GM12878 (cell line): ENCODE results near the gene FLT1. TPM values are rescaled to one million over a fixed set of nuclear protein-coding genes. Genes with fewer than 3 reads are reported as not detected.

Source experiments
- ATAC-seq: fragments of 200-7000 bp; cut with Tn5 transposase; 3 replicates; pipeline ENCODE4 v1.9.1; 2020; ENCODE audit warnings: mild to moderate bottlenecking, moderate library complexity
- BruUV-seq: library from RNA; stranded (reverse); fragments of 400-500 nt; replicated peaks from 2 replicates; lab custom pipeline; 2021; lab: Mats Ljungman, UMichigan
- CTCF ChIA-PET: fragments of 300-600 bp; sonication (Branson Sonifier 250); formaldehyde crosslinking; extraction: SDS; loops from one replicate; lab custom pipeline; 2021; ENCODE audit warnings: inconsistent platforms; lab: Yijun Ruan, JAX
- POLR2A ChIA-PET: fragments of 350-600 bp; formaldehyde crosslinking; extraction: SDS; loops from one replicate; lab custom pipeline; 2021; ENCODE audit warnings: inconsistent platforms; lab: Charles Lee
- RAD21 ChIA-PET: fragments of 300-600 bp; sonication (Branson Sonifier 250); formaldehyde crosslinking; loops from one replicate; lab custom pipeline; 2023; ENCODE audit warnings: antibody characterized with exemption; ENCODE audit not compliant: unreplicated experiment; lab: Charles Lee
- SMC1A ChIA-PET: fragments of 300-600 bp; sonication (Branson Sonifier 250); formaldehyde crosslinking; loops from one replicate; lab custom pipeline; 2023; ENCODE audit not compliant: unreplicated experiment, uncharacterized antibody; lab: Charles Lee
- DNase-seq: peaks from one replicate; pipeline ENCODE4 v3.0.0-alpha.2; 2011; ENCODE audit warnings: low read depth, low spot score
- FAIRE-seq: peaks from 3 replicates; lab custom pipeline; 2011; peaks lifted over from hg19 to GRCh38; lab: Jason Lieb, UNC
- H2AFZ ChIP-seq: 2 replicates; pipeline ENCODE4 v1.6.0; 2011; ENCODE audit warnings: low read depth, low read length, control low read depth; ENCODE audit not compliant: control insufficient read depth
- H3K27ac ChIP-seq: 2 replicates; pipeline ENCODE4 v1.5.1; 2011; ENCODE audit warnings: control low read depth; ENCODE audit not compliant: control insufficient read depth, insufficient read depth
- H3K27me3 ChIP-seq, 2 experiments: replicated peaks in 1 of 2; 2 replicates each; pipeline versions ENCODE4 v1.6.0 to v1.6.1; 2011; ENCODE audit warnings: low read length in 1 of 2; ENCODE audit not compliant: control insufficient read depth in 2 of 2, insufficient read depth in 2 of 2
- H3K36me3 ChIP-seq, 2 experiments: 2 replicates each; pipeline ENCODE4 v1.5.1; 2011; ENCODE audit warnings: low read length in 1 of 2; ENCODE audit not compliant: control insufficient read depth in 2 of 2, insufficient read depth in 2 of 2
- H3K4me1 ChIP-seq: 2 replicates; pipeline ENCODE4 v1.6.1; 2011; ENCODE audit warnings: mild to moderate bottlenecking, low read length, moderate library complexity, mixed read lengths; ENCODE audit not compliant: control insufficient read depth, insufficient read depth
- H3K4me2 ChIP-seq: 2 replicates; pipeline ENCODE4 v1.6.0; 2011; ENCODE audit warnings: control low read depth; ENCODE audit not compliant: control insufficient read depth, insufficient read depth
- H3K4me3 ChIP-seq: fragments of 200-600 bp; sonication (generic); 2 replicates; pipeline ENCODE4 v1.5.1; 2016
- H3K79me2 ChIP-seq: 2 replicates; pipeline ENCODE4 v1.6.0; 2011; ENCODE audit warnings: low read length; ENCODE audit not compliant: control insufficient read depth, insufficient read depth
- H3K9ac ChIP-seq: 2 replicates; pipeline ENCODE4 v1.8.0; 2011; ENCODE audit warnings: low read length, control low read depth, mixed read lengths; ENCODE audit not compliant: control insufficient read depth, insufficient read depth
- H3K9me3 ChIP-seq: replicated peaks from 3 replicates; pipeline ENCODE4 v1.5.1; 2011; ENCODE audit warnings: mild to moderate bottlenecking, low read length; ENCODE audit not compliant: control insufficient read depth, insufficient read depth
- H4K20me1 ChIP-seq: 2 replicates; pipeline ENCODE4 v1.6.0; 2011; ENCODE audit not compliant: control insufficient read depth, insufficient read depth
- BACH1 ChIP-seq: fragments of 450-650 bp; IDR thresholded peaks from 2 replicates; pipeline ENCODE4 v1.6.1; 2017; ENCODE audit warnings: mild to moderate bottlenecking, borderline replicate concordance
- CHD1 ChIP-seq: IDR thresholded peaks from 2 replicates; pipeline ENCODE4 v1.6.1; 2012; ENCODE audit warnings: low read depth, low read length, improper control_type of control experiment
- ETV6 ChIP-seq, 2 experiments: fragments of 450-650 bp in 1 of 2; IDR thresholded peaks in 1 of 2; conservative IDR thresholded peaks in 1 of 2; 2 replicates each; pipeline ENCODE4 v1.6.1; 2014; ENCODE audit warnings: antibody characterized with exemption in 1 of 2, borderline replicate concordance in 1 of 2, low read depth in 1 of 2, mild to moderate bottlenecking in 1 of 2, moderate library complexity in 1 of 2
- IKZF2 ChIP-seq, 2 experiments: fragments of 450-650 bp; IDR thresholded peaks; 2 replicates each; pipeline ENCODE4 v1.6.1; 2017; ENCODE audit warnings: mild to moderate bottlenecking in 2 of 2, moderate library complexity in 2 of 2
- IRF4 ChIP-seq: IDR thresholded peaks from 2 replicates; pipeline ENCODE4 v1.6.1; 2011; ENCODE audit warnings: low read depth, low read length
- SIX5 ChIP-seq: IDR thresholded peaks from 2 replicates; pipeline ENCODE4 v1.6.1; 2011; ENCODE audit warnings: mild to moderate bottlenecking, low read depth, low read length, moderate library complexity; ENCODE audit not compliant: severe bottlenecking
- SPI1 ChIP-seq: IDR thresholded peaks from 2 replicates; pipeline ENCODE4 v1.6.1; 2011; ENCODE audit warnings: low read depth, mild to moderate bottlenecking, low read length, moderate library complexity, borderline replicate concordance; ENCODE audit not compliant: insufficient read depth
- YBX1 ChIP-seq: fragments of 450-650 bp; IDR thresholded peaks from 2 replicates; pipeline ENCODE4 v1.6.1; 2016; ENCODE audit warnings: antibody characterized with exemption
- ZNF217 ChIP-seq: fragments of 450-650 bp; IDR thresholded peaks from 2 replicates; pipeline ENCODE4 v1.6.1; 2017; ENCODE audit warnings: antibody characterized with exemption, mild to moderate bottlenecking
- ZSCAN29 ChIP-seq: fragments of 450-650 bp; IDR thresholded peaks from 2 replicates; pipeline ENCODE4 v1.6.1; 2017; ENCODE audit warnings: mild to moderate bottlenecking, moderate library complexity
- WGBS: methylation state at CpG from one replicate; pipeline ENCODE4 v1.1.6; 2016; ENCODE audit warnings: low lambda C conversion rate; ENCODE audit not compliant: insufficient replicate concordance, insufficient coverage; ENCODE audit errors: missing lambda C conversion rate; 5-methylcytosine and 5-hydroxymethylcytosine counted together
- in situ Hi-C: fragments of 300-500 bp; cut with MboI; formaldehyde crosslinking; loops from 9 replicates; pipeline ENCODE4 v1.14.3; 2018; ENCODE audit warnings: mixed read lengths
- intact Hi-C: fragments of 100-400 bp; cut with micrococcal nuclease; formaldehyde crosslinking; loops from one replicate; pipeline ENCODE4 v1.14.2; 2022; ENCODE audit not compliant: unreplicated experiment
- polyA plus RNA-seq, 11 experiments: library from polyadenylated mRNA; depleted of rRNA in 4 of 11; unstranded in 6 of 11; stranded (reverse) in 5 of 11; fragments of >200 nt; fragmentation: Nextera tagmentation in 4 of 11; fragmentation: Illumina TruSeq in 1 of 11; extraction: Ambion mirVana in 4 of 11; extraction: Trizol in 1 of 11; gene quantifications; 1 replicate in 1 of 11; 2 replicates in 10 of 11; pipeline versions ENCODE4 v1.2.1 to v1.2.3, GENCODE V29; 2011 to 2016; ENCODE audit warnings: inconsistent platforms in 2 of 11, missing spikeins in 2 of 11, low read depth in 1 of 11
- total RNA-seq, 4 experiments: library from RNA; depleted of rRNA in 3 of 4; stranded (reverse); fragments of >200 nt in 3 of 4; fragmentation: Illumina TruSeq in 1 of 4; extraction: Trizol in 1 of 4; gene quantifications; 2 replicates each; pipeline versions ENCODE4 v1.2.1 to v1.2.3, GENCODE V29; 2013 to 2021
- TF ChIP-seq, protein P1 (sequence below): IDR thresholded peaks from 2 replicates; pipeline ENCODE4 v1.6.1; 2012; ENCODE audit warnings: low read depth, low read length, improper control_type of control experiment
- TF ChIP-seq, protein P2 (sequence below): fragments of 450-650 bp; IDR thresholded peaks from 2 replicates; pipeline ENCODE4 v1.6.1; 2016; ENCODE audit warnings: mild to moderate bottlenecking, moderate library complexity, borderline replicate concordance

The FLT1 gene
- total and polyA plus RNA-seq, 10 of the 15 experiments (the other 5 are each of a cell fraction or from before 2014, with no cell fraction given): 0.55 to 5.6 (median 0.84) TPM

DNA sequence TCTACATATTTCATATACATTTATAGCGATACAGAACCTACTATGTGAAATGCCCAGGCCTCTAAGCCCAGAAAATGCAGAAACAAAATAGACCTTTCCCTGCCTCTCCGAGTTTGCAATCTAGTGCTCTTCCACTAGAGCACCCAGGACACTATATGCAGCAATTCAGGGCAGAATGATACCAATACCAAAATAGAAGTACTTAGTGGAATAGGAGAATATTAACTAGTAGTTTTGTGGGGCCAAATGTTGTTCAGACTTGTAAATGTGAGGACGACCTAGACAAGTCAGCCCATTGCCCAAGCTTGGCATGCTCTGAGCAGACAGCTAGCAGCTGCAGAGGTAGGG, 35.8 kb upstream of the FLT1 start (continued):
- TF ChIP-seq IRF4 (no peak), SIX5 (no peak), ETV6 (conservative IDR thresholded peaks at IDR 0.05 in 1 of 2, IDR thresholded peaks at IDR 0.05 in 1 of 2; ENCODE audit: borderline replicate concordance in 1 of 2, low read depth in 1 of 2) (no peak), YBX1 (no peak), SPI1 (no peak), IKZF2 (IDR thresholded peaks at IDR 0.05) (no peak)
- TF ChIP-seq, protein P1, sequence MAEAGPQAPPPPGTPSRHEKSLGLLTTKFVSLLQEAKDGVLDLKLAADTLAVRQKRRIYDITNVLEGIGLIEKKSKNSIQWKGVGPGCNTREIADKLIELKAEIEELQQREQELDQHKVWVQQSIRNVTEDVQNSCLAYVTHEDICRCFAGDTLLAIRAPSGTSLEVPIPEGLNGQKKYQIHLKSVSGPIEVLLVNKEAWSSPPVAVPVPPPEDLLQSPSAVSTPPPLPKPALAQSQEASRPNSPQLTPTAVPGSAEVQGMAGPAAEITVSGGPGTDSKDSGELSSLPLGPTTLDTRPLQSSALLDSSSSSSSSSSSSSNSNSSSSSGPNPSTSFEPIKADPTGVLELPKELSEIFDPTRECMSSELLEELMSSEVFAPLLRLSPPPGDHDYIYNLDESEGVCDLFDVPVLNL: no peak

DNA sequence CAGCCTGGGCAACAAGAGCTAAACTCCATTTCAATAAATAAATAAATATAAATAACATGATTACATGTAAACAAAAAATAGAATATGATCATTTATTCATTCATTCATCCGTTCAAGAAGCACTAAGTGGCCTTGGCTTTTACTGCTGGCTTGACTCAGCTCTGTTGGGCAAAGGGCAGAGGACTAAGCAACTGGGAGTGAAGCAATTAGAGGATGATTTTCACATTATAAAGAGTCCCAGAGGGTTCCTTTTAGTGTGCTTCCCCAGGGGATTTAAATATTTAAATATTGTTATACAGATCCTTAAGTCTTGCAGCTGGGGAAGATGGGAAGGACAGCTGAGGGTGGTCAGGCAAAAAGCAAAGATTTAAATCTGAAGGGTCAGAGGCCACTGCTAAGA, 34.9 kb upstream of the FLT1 start:
- no TSS peak for BruUV-seq
- DNase-seq (no peak), ATAC-seq (no peak), FAIRE-seq (no peak)
- peaks cover 4% of the 10 kb centered on the region; the same call in 1 of the 3 replicates for H3K9me3 ChIP-seq
- H4K20me1 ChIP-seq: no peaks in the 10 kb centered on the region
- ChIA-PET SMC1A (interaction anchor here (1.0 to 2.3 kb wide), 6 partner anchors 10 to 108 kb away, joined by 3 to 11 read pairs (median 3); no protein-coding TSS in a partner anchor), CTCF (interaction anchor here (1.1 to 1.9 kb wide), 2 partner anchors 107 to 205 kb away, joined by 3 to 7 read pairs; no protein-coding TSS in a partner anchor), POLR2A (interaction anchor here (1.5 kb wide), 1 partner anchor 47 kb away, joined by 4 read pairs; no protein-coding TSS in a partner anchor), RAD21 (interaction anchor here (1.1 to 2.0 kb wide), 3 partner anchors 38 to 126 kb away, joined by 3 to 6 read pairs (median 3); no protein-coding TSS in a partner anchor)
- peaks cover 15% of the 10 kb centered on the region for H3K4me1 ChIP-seq
- no peaks in the 10 kb centered on the region for H3K79me2 ChIP-seq
- no peak overlapping the region for H3K4me3 ChIP-seq
- intact Hi-C loops: no loop called here
- H3K4me2 ChIP-seq: no peak overlapping the region
- no peaks in the 10 kb centered on the region for H3K36me3 ChIP-seq
- H2AFZ ChIP-seq: no peak overlapping the region
- in situ Hi-C loops: no loop called here
- no peak overlapping the region for H3K27ac ChIP-seq
- no peak overlapping the region for H3K9ac ChIP-seq
- WGBS: 13% methylated on average over 1 of the region's 1 CpG
- H3K27me3 ChIP-seq: peaks cover 10 to 18% of the 10 kb centered on the region in 2 experiments
- no peak for TF ChIP-seq ZNF217
- TF ChIP-seq, protein P2, sequence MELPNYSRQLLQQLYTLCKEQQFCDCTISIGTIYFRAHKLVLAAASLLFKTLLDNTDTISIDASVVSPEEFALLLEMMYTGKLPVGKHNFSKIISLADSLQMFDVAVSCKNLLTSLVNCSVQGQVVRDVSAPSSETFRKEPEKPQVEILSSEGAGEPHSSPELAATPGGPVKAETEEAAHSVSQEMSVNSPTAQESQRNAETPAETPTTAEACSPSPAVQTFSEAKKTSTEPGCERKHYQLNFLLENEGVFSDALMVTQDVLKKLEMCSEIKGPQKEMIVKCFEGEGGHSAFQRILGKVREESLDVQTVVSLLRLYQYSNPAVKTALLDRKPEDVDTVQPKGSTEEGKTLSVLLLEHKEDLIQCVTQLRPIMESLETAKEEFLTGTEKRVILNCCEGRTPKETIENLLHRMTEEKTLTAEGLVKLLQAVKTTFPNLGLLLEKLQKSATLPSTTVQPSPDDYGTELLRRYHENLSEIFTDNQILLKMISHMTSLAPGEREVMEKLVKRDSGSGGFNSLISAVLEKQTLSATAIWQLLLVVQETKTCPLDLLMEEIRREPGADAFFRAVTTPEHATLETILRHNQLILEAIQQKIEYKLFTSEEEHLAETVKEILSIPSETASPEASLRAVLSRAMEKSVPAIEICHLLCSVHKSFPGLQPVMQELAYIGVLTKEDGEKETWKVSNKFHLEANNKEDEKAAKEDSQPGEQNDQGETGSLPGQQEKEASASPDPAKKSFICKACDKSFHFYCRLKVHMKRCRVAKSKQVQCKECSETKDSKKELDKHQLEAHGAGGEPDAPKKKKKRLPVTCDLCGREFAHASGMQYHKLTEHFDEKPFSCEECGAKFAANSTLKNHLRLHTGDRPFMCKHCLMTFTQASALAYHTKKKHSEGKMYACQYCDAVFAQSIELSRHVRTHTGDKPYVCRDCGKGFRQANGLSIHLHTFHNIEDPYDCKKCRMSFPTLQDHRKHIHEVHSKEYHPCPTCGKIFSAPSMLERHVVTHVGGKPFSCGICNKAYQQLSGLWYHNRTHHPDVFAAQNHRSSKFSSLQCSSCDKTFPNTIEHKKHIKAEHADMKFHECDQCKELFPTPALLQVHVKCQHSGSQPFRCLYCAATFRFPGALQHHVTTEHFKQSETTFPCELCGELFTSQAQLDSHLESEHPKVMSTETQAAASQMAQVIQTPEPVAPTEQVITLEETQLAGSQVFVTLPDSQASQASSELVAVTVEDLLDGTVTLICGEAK: no peak
- no peak for TF ChIP-seq BACH1
- TF ChIP-seq CHD1: no peak
- TF ChIP-seq, protein P1: no peak
- TF ChIP-seq ZSCAN29: no peak
